ENCODE measurements around the gene PREB. TPM values are rescaled to one million over a fixed set of nuclear protein-coding genes. Genes with fewer than 3 reads are reported as not detected.
"Not testable (repeated sequence)": the region's sequence is repeated elsewhere in the genome, so short reads cannot be mapped to it uniquely, and the experiment has no call there.

PREB gene, protein sequence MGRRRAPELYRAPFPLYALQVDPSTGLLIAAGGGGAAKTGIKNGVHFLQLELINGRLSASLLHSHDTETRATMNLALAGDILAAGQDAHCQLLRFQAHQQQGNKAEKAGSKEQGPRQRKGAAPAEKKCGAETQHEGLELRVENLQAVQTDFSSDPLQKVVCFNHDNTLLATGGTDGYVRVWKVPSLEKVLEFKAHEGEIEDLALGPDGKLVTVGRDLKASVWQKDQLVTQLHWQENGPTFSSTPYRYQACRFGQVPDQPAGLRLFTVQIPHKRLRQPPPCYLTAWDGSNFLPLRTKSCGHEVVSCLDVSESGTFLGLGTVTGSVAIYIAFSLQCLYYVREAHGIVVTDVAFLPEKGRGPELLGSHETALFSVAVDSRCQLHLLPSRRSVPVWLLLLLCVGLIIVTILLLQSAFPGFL
- 53.2 and 66.4 TPM in 2 replicates for total RNA-seq

DNA sequence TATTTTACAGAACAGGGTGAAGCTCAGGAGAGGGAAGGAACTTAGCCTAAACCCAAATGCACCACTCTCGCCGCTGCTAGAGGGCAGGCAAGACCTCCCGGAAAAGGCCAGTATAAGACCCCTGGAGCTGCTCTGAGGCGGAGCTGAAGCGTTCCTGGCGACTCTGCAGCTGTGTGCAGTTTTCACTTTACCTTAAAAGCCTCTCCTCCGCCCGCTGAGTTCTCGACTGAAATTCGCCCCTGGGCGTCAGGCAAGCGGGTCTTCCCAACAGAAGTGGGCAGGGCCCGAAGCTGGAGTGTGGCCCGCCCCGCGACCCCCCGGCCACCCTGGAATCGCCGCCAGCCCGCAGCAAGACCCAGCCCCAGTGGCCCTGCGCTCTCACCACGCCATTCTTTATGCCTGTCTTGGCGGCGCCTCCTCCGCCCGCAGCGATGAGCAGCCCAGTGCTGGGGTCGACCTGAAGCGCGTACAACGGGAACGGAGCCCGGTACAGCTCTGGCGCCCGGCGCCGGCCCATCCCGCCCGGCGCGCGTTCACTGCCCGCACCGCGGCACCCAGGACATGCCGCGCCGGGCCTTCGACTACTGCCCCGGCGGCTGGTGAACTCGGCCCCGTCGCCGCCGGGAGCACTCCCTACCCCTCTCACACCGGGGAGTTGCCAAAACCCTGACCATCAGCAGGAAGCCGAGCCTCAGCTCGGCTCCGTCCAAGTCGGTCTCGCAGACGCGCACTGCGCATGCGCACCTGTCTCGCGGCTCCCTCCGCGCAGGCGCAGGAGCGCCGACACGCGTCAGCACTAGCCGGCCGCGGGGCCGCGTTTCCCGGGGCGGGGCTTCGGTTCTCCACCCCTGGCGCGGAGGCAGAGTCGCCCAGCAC lies at the start of gene PREB:
PREB (minus strand) TSS at position 732 of the 876 bp plus-strand sequence; CDS start at position 517, 215 bp downstream.
- DNase-seq (ENCODE audit: extremely low read depth, low read depth, low spot score) = no peak

DNA sequence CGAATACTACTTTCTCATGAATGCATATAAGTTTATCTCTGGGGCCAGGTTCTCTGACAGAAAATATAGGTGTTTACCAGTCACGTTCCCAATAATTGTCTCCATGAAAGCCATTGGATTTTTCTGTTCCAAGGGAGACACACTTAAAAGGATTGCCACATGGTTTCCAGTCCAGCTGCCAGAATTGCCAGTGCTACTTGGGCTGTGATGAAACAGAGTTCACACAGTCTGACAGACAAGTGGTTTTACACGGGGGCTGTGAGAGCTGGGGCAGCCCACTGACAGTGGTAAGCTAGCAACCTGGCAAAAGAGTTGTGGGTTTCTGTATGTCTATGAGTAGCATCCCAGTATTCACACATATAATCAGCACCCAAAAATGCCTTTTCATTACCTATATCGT lies 49.7 kb upstream of the PREB start:
- DNase-seq (ENCODE audit: extremely low read depth, low read depth, low spot score) = no peak

DNA sequence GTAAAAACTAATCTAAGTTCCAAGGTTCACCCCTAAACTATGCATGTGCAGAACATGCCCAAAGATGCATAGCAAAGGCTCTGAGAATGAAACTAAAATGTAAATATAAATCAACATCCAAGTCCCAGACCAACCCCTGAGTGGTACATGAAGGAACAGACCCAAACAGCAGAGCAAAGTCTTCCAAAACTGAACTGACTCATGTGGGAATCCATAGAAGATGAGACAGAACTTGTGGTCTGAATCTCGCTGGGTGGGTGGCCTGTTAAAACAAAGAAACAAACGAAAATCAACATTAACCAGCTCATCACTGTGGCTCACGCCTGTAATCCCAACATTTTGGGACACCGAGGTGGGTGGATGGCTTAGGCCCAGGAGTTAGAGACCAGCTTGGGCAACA lies 47.9 kb upstream of the PREB start:
- DNase-seq (ENCODE audit: extremely low read depth, low read depth, low spot score) = no peak

DNA sequence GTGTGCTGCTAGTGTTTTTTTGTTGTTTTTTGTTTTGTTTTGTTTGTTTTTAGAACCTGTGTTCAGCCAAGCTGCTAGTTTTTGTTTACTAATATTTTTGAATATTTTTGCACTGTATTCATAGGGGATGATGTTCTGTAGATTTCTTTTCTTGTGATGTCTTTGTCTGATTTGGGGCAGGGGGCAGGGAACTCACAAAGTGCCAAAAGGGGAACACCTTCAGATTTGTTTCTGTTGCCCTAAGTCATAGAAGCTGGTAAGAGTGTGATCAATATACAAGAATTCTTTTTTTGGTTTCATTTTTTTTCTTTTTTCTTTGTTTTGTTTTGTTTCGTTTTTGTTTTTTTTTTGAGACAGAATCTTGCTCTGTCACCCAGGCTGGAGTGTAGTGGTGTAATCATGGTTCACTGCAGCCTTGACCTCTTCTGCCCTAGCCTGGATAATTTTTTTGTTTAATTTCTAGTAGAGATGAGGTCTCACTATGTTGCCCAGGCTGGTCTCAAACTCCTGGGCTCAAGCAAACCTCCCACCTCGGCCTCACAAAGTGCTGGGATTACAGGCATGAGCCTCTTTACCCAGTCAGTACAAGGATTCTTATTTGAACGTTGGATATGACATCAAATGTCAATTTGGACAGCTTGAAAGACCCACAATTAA lies 45.0 kb upstream of the PREB start:
- DNase-seq (ENCODE audit: extremely low read depth, low read depth, low spot score) = no peak

DNA sequence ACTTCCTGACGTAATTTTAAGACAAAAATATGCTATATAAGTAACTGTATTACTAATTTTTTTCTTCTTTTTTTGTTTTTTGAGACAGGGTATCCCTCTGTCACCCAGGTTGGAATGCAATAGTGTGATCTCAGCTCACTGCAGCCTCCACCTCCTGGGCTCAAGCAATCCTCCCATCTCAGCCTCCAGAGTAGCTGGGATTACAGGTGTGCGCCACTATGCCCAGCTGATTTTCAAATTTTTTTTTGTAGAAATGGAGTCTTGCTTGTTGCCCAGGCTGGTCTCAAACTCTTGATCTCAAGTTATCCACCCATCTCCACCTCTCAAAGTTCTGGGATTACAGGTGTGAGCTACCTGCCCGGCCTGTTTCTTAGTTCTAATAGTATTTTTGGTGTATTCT lies 44.0 kb upstream of the PREB start:
- DNase-seq (ENCODE audit: extremely low read depth, low read depth, low spot score) = no peak

DNA sequence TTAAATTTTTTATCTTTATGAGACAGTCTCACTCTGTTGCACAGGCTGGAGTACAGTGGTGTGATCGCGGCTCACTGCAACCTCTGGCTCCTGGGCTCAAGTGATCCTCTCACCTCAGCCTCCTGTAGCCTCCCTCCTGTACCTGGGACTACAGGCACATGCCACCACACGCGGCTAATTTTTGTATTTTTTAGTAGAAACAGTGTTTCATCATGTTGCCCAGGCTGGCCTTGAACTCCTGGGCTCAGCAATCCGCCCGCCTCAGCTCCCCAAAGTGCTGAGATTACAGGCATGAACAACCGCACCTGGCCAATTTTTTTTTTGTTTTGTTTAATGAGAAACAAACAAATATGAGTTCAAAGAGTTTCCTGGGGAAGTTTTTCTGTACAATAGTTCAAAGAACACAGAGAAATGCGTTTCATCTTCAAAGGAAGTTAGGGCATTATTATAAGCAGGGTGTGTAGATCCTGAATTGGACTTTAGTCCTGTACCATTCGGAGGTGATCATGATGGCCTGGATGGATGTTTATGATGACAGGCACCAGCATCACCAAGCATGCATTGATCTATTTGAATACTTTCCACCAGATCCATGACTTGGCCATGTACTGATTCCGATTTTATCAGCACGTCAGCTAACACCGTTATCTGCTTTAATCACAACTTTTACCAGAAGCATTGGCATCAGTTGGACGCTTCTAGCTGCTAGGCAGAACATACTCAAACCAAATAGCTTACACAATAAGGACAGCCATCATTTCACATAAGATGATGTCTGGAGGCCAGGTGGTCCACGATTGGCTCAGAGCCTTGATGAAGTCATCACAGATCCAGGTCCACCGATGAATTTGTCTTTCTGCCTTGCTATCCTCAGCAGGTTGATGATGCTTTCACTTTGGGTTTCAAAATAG lies 43.3 kb upstream of the PREB start:
- DNase-seq (ENCODE audit: extremely low read depth, low read depth, low spot score) = no peak

DNA sequence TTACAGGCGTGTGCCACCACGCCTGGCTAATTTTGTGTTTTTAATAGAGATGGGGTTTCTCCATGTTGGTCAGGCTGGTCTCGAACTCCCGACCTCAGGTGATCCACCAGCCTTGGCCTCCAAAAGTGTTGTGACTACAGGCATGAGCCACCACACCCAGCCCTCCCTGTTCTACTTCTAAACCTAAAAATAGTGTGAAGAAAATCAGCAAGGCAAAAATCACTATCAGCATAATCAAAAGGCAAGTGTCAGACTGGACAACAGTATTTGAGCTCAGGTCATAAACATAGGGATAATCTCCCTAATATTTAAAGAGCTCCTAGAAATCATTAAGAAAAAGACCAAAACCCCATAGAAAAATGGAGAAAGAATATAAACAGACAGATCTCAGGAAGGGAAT lies 41.3 kb upstream of the PREB start:
- DNase-seq (ENCODE audit: extremely low read depth, low read depth, low spot score) = not testable (repeated sequence)

DNA sequence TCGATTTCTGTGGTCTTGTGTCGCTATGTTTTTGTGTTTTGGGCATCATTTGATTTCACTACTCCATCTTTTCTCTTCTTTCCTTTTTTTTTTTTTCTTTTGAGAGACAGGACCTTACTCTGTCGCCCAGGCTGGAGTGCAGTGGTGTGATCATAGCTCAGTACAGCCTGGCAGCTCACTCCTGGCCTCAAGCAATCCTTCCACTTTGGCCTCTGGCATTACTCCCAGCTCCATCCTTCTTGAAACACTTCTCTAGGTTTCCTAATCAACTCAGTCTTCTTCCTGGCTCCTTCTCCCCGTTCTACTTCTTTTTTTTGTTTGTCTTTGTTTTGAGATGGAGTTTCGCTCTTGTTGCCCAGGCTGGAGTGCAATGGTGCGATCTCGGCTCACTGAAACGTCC lies 40.9 kb upstream of the PREB start:
- DNase-seq (ENCODE audit: extremely low read depth, low read depth, low spot score) = no peak

DNA sequence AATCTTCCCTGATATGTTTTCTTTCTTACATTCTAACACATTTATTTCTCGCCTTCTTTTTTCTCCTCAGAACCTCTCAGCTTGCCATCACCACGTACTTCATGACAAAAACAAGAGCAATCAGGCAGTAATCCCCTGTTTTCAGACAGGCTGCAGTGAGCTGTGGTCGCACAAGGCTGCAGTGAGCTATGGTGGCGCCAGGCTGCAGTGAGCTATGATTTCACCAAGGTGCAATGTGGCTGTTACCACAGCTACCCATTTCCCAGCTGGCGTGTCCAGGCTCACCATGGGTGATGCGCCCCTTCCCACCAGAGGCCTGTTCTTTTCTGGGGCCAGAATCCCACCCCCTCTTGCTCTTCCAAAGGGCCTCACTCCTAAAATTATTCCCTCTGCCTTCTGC lies 40.2 kb upstream of the PREB start:
- no peak for DNase-seq (ENCODE audit: extremely low read depth, low read depth, low spot score)

DNA sequence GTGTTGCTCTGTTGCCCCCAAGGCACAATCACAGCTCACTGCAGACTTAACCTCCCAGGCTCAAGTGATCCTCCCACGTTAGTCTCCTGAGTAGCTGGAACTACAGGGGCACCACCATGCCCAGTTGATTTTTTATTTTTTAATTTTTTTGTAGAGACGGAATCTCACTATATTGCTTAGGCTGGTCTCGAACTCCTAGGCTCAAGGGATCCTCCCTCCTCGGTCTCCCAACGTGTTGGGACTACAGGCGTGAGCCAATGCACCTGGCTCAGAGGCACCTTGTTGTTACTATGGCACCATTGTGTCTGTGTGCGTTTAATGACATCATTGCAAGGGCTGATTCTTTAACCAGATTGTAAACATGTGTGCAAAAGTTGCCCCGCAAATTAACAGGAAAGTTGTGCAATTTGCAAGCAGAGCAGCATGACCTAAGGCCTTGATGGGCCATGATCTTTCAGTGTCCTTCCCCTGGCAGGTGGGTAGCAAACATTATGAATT lies 37.0 kb upstream of the PREB start:
- DNase-seq (ENCODE audit: extremely low read depth, low read depth, low spot score) = no peak

DNA sequence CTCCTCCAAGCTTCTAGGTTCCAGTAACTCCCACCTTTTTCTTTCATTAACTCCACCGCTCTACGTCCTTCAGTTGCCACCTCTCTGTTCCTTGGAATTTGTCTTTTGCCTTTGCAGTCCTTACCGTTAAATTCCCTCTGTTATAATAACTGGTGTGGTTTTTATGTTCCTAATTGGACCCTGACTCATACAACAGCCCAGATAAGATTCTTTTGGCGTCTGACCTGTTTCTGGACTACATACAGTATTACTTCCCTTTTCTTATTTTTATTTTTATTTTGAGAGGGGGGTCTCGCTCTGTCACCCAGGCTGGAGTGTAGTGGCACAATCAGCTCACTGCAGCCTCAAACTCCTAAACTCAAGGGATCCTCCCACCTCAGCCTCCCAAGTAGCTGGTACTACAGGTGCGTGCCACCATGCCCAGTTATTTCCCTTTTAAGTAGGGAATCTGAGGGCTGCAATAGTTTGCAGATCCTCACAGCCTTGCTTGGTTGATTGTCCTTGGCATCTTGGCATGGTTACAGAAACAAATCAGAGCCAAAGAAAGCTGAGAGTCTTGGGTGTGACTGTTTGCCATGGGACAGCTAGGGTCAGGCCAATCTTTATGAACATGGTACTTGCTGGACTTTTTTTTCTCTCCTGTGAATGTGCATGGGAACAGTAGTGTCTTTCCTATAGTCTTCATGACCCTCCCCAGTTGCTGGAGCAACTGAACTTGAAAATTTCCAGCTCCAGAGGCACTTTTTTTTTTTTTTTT lies 36.3 kb upstream of the PREB start:
- DNase-seq (ENCODE audit: extremely low read depth, low read depth, low spot score) = no peak

DNA sequence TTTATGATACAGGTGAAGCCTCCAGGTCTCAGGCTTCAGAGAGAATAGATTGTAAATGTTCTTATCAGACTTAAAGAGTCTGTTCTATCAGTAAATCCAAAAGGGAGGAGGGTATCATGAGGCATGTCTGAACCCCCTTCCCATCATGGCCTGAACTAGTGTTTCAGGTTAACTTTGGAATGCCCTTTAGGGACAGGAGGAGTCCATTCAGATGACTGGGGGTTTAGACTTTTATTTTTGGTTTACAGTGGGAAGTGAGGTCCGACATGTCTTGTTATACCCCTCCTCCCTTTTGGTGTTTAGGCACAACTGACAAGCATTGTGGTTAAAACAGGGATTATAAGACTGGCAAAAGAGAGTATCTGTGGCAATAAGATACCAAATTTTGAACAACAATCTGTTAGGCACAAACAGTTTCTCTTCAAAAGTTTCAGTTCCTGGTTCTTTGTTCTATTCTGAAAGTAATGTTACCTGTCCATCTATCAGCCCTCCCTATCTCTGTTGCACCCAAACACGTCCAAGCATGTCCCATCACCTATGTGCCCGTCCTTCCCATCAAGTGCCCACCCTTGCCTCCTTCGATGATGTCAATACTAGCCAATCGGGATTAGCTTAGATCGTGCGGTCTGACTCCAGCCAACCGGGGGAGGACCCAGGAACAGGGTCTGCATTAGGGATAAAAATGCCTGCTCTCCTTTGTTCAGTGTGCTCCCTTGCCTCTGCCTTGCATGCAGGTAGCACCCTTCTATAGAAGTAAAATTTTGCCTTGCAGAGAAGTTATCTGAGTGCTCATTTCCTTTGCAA lies 30.7 kb upstream of the PREB start:
- DNase-seq (ENCODE audit: extremely low read depth, low read depth, low spot score) = no peak

DNA sequence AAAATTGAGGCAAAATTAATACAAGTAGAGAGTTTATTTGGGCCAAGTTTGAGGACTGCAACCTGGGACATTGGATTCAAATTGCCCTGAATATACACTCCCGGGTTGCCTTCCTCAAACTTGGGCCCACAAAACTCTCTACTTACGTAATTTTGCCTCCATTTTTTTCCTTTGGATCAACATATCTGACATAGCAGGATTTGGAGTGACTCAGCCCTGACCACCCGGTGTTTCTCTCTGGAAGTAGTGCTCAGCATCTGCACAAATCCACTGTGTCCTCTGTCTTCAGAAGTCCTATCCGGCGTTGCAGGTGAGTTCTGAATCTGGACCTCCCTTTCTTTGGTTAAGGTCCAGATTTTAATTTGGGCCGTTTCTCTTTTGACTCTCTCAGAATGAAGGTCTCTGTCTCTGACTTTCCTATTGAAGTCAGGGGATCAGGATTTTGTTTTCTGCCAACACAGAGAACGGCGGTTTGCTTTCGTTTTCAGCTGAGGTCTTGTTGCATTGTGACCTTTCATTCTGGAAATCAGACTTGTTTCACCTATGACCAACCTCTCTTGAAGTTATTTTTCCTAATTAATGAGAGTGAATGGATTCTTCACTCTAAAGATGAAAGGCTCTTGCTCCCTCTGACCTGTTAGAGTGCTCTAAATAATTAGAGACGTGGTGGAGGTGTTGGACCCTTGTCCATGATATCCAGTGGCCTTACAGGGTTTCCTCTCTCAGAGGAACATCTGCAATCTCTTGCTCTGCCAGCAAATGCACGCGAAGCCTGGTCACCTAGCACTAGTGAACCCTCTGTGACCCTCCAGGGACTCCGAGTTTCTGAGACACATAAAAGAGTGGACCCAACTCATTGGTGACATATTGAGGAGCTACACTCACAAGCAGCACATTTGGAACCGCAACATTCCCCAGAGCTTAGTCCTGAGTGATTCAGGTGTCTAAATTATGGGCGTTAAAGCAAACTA lies 28.0 kb upstream of the PREB start:
- no peak for DNase-seq (ENCODE audit: extremely low read depth, low read depth, low spot score)

DNA sequence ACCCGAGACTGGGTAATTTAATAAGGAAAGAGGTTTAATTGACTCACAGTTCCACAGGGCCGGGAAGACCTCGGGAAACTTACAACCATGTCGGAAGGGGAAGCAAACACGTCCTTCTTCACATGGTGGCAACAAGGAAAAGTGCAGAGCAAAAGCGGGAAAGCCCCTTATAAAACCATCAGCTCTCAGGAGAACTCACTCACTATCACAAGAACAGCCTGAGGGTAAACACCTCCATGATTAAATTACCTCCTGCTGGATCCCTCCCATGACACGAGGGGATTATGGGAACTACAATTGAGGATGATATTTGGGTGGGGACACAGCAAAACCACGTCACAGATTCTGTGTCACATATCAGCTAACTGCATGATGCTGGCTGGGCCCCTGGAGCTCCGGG lies 25.8 kb upstream of the PREB start:
- no peak for DNase-seq (ENCODE audit: extremely low read depth, low read depth, low spot score)

DNA sequence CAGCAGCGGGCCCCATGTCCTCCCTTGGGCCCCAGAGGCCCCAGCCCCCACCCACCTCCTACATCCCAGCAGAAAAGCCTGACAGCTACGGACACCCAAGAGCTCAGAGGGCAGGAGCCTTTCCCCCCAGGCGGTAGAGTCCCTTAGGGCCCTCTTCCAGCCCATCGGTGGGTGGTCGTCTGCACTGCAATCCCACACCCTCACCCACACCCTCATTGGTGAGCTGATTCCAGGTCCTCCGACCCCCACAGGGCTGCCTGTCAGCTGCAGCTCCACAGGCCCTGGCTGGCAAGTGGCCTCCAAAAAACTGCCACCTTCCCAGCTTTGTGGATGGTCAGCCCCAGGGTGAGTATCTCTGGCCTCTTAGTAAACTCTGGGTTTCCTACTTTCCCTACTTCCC lies 24.8 kb upstream of the PREB start:
- DNase-seq (ENCODE audit: extremely low read depth, low read depth, low spot score) = no peak

DNA sequence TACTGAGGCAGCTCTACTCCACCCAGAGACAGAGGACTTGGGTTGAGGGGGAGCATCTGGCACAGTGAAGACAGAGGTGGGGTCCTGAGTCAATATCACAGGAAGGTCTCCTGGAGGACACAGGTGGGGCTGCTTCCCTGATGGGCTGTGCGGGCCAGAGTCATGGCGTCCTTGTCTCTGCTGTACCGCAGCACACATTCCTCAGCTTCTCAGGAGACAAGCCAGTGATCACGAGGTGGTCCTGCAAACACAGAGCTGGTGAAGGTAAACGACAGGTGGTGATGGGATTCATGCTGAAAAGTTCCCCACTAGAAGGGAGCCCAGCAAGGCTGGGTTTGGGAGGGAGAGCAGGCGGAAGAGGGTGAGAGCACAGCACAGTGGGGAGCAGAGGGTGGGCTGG lies 24.0 kb upstream of the PREB start:
- no peak for DNase-seq (ENCODE audit: extremely low read depth, low read depth, low spot score)

DNA sequence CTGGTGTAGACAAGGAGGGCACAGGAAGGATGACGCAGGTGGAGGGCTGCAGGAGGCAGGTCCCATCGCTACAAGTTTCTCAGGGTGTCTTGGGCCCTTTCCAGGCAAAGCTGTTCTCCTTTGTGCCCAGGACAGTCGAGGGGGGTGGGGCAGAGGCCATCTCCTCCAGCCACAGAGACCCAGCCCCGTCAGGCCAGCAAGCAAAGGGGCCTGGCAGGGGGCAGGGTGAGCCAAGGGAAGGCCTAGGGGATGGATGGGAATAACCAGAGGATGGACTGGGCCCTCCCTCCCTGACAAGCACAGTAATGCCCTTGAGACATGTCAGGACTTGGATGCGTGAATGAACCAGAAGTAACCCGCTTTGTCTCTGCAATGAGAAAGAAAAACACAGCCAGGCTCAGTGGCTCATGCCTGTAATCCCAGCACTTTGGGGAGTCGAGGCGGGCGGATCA lies 20.7 kb upstream of the PREB start:
- DNase-seq (ENCODE audit: extremely low read depth, low read depth, low spot score) = no peak
